HG03469 (cell line): ENCODE data around the gene ABCF2.

ENCODE experiments used
- ATAC-seq: cut with Tn5 transposase; IDR thresholded peaks from one replicate; pipeline ENCODE4 v1.9.1; 2021; ENCODE audit warnings: mild to moderate bottlenecking, moderate library complexity, moderate number of reproducible peaks; ENCODE audit not compliant: unreplicated experiment

ABCF2 gene

GRCh38 chr7:151252961-151253711 is 26.1 kb upstream of the ABCF2 start:
- no peak for ATAC-seq

GRCh38 chr7:151252561-151252835 is 25.5 kb upstream of the ABCF2 start:
- ATAC-seq, result no peak

GRCh38 chr7:151251689-151252560 is 24.9 kb upstream of the ABCF2 start:
- no peak for ATAC-seq

GRCh38 chr7:151251328-151251688 is 24.3 kb upstream of the ABCF2 start:
- no peak for ATAC-seq

DNA sequence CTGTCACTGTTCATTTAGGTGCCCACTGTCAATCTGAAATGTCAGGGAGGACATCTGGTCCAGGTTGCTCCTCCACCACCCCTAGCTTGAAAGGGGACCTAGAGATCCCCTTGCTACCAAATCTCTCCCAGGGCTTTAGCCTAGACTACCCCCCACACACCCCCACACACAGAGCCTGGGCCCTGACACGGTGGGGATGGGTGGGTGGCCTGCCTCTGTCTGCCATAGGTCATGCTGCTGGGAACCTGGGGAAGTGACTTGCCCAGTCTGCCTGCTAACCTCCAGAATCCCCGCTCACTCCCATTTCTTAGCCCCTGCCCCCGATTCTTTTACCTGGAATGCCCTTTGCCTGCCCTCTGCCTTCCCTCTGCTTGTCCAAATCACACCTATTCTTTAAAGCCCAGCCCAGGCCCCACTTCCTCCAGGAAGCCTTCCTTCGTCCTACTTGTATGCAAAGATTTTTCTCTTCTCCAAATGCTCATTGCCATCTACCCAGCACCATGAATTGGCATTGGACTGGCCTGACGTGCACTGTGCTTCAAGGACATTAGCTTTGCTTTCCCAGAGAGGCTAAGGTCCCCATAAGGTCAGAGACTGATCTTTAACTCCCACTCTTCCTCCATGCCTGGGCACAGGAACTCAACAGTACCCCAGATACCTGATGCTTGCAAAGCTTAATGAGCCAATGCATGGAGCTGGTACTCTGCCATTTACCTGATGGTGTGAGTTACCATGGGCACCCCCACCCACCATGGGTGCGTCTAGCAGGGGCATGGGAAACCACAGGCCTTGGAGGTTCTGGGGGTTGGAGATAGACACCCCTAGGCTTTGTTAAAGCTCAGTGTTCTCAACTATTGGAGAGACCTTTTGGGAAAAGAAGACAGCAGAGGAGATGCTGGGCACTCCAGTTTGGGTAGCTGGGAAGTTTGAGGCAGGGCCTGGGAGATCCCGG is 23.5 kb upstream of the ABCF2 start:
- ATAC-seq, result no peak

GRCh38 chr7:151249732-151250072 is 22.7 kb upstream of the ABCF2 start:
- ATAC-seq, result no peak

DNA sequence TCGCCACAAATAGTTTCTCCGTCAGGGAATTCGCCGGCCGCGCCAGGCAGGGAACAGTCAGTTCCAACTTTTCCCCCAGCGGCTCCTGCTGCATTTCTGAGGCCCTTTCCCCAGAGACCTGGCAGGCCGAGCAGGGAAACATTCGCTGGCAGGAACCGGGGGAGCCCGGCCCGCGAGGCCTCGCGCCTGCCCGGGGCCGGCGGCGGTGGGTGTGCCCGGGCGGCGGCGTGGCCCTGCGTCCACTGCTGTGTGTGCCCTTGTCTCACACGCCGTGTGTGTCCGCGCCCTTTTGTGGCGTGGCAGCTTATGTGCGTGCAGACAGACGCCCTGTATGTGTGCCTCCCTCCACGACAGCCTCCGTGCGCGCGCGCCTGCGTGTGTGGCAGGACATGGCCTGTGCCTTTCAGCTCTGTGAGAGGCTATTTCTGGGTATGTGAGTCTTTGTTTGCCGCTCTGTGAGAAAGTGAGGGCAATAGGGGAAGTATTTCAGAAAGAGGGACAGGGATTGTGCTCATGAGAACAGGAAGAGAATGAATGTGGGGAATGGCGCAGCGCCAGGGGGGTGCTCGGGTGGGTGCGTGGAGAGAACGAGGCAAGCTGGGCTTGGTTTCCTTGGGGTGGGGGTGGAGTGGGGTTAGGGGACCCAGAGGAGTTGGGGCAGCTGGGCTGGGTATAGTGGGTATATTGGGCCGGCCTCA is 22.2 kb upstream of the ABCF2 start:
- ATAC-seq, result no peak

- ATAC-seq, result no peak
These were observed 21.5 kb upstream of the ABCF2 start, which contains the start of gene SMARCD3 for GRCh38 chr7:151248346-151249033. SMARCD3 (minus strand) TSS chr7:151248694; CDS start chr7:151248562, 132 bp downstream.

- ATAC-seq, result no peak
These were observed 20.8 kb upstream of the ABCF2 start for GRCh38 chr7:151247611-151248345.

DNA sequence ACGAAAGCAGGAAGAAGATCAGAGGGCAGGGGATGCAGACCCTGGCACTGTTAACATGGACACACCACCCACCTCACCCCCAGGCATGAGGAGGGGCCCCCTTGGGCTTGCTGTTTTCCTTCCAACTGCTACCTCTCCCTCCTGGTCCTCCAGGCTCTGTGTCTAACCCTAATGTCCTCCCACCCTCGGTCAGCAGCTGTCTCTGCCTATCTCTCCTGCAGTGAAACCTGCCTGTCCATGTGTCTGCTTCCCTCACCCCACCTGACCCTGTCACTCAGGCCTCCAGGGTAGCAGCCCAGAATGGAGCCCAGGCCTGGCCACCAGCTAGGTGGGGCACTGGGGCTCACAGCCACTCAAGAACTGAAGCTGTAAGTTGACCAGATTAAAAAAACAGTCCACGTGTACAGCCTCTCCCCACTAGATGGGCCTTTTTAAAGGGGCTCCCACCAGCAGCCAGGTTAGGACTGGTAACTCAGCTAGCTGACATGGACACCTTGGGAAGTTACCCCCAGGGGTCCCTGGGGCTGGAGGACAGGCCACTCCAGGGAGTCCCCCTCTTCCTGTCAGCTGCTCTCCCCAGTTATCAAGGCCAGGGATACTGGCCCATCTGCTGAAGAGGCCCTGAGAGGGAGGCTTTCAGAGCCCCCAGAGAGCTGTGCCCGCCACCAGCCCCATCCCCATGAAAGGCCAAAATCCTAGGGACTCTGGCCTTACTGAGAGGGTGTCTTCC is 20.0 kb upstream of the ABCF2 start:
- ATAC-seq, result no peak

GRCh38 chr7:151246102-151246850 is 19.3 kb upstream of the ABCF2 start:
- ATAC-seq, result no peak

GRCh38 chr7:151245360-151246101 is 18.5 kb upstream of the ABCF2 start:
- ATAC-seq, result no peak

- no peak for ATAC-seq
These were observed 17.9 kb upstream of the ABCF2 start for GRCh38 chr7:151244841-151245346.

DNA sequence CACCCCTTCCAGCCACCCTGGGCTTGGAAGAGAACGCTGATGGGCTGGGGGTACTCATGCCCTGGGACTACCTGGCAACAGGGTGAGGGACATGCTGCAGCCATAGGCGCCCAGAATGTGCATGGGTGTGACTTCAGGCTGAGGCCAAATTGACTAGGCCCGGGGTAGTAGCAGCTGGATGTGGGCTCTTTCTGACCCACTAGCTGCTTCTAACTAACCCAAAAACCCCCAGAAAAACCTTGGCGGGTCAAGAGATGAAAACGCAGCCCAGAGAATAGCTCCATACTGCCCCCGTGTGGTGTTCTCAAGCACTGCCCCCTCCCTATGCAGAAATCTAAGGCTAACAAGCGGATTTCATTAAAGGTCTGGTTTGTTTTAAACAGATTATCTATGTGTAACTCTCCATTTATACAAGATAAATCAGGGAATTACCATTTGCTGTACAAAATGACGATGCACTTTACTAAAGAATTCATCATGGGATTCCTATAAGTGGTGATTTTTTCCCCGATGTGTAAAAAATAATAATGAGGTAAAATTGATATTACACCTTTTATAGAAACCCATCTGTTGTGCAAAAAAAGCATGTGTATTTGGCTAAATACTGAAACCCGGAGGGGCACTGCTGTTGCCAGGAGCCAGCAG is 17.3 kb upstream of the ABCF2 start:
- ATAC-seq, result no peak

GRCh38 chr7:151243408-151244195 is 16.6 kb upstream of the ABCF2 start:
- ATAC-seq, result no peak

DNA sequence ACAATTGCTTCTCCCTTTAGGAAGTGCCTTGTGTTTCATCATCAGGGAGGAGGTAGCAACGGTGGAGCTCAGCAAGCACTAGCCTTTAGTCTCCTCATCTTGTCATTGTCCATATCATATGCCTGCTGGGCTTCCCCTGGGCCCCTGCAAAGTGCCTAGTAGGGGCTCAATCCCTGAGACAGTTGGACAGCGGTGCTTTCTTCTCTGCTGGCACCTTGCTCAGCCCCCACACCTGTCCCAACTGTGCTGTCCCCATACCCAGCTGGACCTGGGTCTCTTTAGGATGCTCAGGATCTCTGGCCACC is 16.0 kb upstream of the ABCF2 start:
- ATAC-seq, result no peak
